Effector CD8-positive, alpha-beta T cell (primary cell): ENCODE measurements around the gene NELL2.
"Not testable (repeated sequence)": the region's sequence is repeated elsewhere in the genome, so short reads cannot be mapped to it uniquely, and the experiment has no call there.

ENCODE experiments used
- DNase-seq: peaks from one replicate; lab custom pipeline; 2025; lab: John Stamatoyannopoulos, UW
- total RNA-seq, 4 experiments: gene quantifications; one replicate each; lab custom pipeline; 2026; lab: John Stamatoyannopoulos, UW

Gene NELL2
- total RNA-seq = 231 to 545 (median 266) reads per million in 4 experiments

DNA sequence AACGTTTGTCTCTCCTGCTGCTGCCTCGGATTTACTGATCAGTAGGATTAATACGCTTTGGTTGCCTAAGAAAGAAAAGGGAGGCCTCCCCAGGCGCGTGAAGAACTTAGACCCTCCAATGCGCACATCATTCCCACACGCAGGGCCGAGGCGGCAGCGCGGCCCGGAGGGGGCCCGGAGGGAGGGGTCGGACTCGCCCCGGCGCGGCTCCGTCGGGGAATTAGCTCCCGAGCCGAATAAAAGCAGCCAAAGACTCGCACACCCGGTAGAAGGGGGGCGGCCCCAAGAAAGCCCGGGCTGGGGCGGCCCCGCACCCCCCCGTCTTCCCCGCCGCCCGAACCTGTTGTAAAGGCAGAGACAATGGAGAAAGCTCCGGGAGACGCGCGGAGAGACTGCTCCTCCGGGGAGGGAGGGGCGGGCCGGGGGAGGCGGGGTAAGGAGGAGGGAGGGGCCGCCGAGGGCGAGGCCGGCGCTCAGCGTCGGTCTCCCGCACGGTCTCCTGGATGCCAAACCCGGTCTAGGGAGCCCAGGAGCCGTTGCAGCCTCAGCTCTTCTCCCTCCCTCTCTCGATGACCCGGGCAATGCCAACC is at the start of gene NELL2:
Gene NELL2, minus strand, starts transcription at position 362 of the 590 bp plus-strand sequence. CDS start 446 bp downstream, outside the sequence.
- peak; percentile 68 for DNase-seq

- no peak for DNase-seq
These were observed 45.6 kb upstream of the NELL2 start for GRCh38 chr12:44921736-44922135.

DNA sequence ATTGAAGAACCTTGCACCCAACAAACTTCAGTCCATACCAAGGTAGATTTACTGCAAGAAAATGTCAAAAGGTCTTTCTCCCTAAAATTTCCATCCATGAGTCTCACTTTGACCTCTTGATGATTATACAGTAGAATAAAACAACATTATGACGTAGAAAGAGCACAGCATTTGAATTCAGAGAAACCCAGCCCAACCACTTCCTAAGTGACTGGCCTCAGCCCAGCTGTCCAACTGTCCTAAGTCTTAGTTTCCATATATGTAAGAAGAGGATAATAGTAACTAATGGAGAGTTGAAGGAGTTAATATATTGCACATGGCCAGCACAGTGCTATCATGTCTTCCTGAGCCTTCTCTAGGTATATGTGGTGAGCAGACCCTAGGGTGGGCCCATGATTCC is 41.0 kb upstream of the NELL2 start:
- DNase-seq = no peak

DNA sequence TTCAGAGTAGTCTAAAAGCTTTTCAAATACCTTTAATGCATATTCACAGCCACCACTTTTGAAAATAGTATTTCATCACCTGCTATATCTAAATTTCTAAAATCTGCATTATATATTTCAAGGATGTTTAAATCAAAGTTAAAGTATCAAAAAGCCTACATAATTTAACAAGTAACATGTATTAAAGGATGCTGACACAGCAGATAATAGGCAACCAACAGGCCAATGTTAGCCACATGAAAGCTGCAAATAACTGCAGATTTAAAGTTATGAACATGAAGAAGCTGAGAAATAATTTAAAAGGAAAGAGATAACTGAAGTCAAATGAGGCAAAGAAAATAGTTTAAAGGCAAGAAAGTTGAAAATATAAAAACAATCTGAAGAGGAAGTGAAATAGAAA is 39.8 kb upstream of the NELL2 start:
- DNase-seq = no peak

GRCh38 chr12:44904321-44904720 is 28.2 kb upstream of the NELL2 start:
- no peak for DNase-seq

DNA sequence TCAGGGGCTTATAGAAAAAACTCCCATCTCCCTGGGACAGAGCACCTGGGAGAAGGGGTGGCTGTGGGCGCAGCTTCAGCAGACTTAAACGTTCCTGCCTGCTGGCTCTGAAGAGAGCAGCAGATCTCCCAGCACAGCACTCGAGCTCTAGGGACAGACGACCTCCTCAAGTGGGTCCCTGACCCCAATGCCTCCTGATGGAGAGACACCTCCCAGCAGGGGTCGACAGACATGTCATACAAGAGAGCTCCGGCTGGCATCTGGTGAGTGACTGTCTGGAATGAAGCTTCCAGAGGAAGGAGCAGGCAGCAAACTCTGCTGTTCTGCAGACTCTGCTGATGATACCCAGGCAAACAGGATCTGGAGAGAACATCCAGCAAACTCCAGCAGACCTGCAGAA is 22.0 kb upstream of the NELL2 start:
- not testable (repeated sequence) for DNase-seq

DNA sequence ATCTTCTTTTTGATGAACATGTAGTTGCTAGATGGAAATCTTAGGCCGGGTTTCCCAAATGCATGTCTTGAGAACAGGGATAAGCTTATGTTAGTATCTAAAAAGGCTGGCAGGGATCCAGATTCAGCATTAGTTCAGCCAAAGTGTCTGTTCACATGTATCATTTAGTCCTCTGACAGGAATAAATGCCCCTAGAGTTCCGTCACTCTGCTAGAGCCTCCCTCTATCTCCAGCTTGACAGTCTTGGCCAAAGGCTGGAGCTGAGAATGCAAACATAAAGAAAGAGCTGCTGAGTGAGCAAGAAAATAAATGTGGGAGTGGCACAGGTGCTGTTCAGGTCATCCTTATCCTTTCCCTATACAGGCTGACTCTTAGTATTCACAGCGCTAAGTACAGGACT is 13.8 kb upstream of the NELL2 start:
- DNase-seq = no peak

DNA sequence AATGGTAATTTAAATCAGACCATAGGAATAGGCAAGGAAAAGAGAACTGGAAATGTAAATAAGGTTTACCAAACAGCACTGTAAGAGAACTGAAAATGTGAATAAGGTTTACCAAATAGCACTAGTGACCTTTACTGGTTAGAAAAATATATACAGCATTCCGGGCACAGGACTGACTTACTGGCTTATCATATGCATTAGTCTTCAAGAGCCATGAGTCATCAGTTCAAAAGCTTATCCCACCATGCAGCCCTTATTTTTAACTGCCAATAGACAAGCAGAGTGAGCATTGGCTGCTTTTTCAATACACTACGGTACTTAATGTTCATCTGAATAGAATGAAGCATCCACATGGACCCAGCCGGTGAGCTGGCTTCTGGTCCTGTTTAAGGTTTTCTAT is 13.0 kb upstream of the NELL2 start:
- no peak for DNase-seq

GRCh38 chr12:44885902-44886301 is 9.8 kb upstream of the NELL2 start:
- no peak for DNase-seq

- no peak for DNase-seq
These were observed 5.1 kb upstream of the NELL2 start for GRCh38 chr12:44881197-44881596.

DNA sequence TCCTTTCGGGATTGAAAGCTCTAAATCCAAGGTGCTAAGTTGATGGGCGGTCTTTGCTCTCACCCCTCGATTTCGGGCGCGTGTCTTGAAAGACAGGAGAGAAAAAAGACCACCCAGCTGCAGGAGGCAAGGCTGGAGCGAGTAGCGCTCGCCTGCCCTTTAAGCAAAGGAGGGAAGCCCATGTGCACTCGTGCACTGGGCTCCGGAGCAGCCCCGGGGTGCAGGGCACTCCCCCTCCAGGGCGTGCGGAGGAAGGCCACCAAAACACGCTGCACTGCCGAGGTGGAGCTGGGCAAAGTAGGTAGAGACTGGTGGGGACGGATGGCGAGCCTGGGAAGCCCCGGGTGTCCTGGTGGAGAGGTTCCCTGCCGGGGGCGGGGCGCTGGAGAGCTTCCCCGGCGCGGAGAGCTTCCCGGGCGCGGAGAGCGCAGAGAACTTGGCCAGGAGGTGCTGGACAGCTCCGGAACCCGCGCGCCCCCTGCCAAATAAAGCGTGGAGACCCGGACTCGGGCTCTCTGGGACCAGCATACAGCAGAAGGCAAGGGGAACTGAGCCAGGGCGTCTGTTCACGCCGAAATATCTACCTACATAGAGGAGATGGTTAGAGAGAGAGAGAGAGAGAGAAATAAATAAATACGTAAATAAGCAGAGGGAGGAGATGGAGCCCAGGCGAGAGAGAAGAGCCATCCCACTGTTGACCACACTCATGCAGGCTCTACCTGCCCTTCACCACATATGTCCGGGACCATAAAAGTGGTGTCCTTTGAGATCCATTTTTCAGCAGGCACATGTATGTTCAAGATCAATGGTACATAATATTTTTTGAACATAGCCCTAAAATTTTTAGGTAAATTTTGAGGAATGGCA is 662 bp upstream of the NELL2 start:
- DNase-seq = peak; percentile 40

GRCh38 chr12:44875417-44875953 is 630 bp downstream of the NELL2 start:
- no peak for DNase-seq

- DNase-seq = no peak
These were observed 1.1 kb downstream of the NELL2 start for GRCh38 chr12:44874981-44875416.

DNA sequence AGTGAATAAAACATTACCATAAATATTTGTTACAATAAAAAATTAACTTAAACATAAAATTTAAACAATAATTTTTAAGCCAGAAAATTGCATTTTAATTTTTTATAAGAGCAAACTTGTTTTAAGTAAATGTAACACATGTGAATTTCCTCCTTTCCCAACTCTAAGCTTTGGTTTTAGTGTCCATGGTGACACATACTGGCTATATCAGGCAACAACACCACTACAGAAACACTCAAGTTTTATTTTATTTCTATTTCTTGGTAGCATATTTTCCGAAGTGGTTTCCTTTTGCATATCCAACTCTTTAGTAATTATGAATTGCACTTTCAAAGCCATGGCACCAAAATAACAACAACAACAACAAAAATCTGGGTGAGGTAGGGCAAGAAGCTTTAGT is 2.2 kb downstream of the NELL2 start:
- DNase-seq = no peak

DNA sequence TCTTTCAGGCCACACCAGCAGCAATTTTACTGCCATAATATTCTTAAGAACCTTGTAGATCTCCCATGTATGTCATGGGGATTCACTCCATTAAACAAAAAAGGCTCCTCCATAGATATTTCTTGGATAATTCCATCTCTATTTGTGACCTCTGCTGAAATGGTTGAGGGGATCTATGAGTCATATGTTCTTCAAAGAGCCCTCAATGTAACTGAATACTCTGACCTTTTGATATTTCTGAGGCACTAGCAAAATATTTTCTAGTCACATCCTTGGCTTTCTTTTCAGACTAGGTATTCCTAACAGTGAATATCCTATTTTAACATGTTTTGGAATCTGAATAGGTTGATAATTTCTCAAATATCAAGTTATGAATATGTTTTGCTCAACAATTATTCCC is 6.6 kb downstream of the NELL2 start:
- DNase-seq = no peak

DNA sequence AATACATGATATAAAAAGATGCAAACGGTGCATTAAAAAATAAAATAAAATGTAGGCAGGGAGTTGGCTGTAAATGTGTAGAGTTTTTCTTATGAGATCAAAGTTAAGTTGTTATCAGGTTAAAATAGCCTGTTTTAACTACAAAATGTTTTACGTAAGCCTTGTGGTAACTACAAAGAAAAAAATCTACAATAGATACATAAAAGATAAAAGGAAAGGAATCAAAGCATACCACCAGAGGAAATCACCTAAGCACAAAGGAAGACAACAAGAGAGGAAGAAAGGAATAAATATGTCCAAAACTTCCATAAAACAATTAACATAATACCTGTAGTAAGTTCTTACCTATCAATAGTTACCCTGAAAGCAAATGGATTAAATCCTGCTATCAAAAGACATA is 12.2 kb downstream of the NELL2 start:
- no peak for DNase-seq

DNA sequence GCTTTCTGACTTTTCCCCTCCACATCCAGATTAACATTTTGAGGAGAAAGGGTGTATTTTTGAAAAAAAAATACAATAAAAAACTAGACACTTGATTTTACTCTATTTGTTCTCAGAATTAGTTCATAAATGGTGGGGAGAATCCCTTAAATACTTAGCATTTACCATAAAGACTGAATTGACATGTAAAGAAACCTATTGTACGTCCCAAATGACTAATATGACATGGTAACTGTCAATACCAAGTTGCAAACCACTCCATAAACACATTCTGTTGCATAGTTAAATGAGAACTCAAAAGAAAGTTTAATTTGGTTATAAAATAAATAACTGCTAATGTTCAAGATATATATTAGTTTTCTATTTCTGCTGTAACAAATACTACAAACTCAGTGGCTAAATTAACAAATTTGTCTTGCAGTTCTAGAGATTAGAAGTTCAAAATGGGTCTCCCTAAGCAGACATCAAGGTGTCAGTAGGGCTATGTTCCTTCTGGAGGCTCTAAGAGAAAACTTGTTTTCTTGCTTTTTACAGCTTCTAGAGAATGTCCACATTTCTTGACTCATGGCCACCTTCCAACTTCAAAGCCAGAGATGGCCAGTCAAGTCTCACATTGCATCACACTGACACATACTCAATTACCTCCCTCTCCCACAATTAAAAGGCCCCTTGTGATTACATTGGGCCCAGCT is 16.0 kb downstream of the NELL2 start:
- DNase-seq = no peak

GRCh38 chr12:44858226-44858855 is 17.8 kb downstream of the NELL2 start:
- DNase-seq = no peak

GRCh38 chr12:44852483-44852882 is 23.6 kb downstream of the NELL2 start:
- DNase-seq = no peak

DNA sequence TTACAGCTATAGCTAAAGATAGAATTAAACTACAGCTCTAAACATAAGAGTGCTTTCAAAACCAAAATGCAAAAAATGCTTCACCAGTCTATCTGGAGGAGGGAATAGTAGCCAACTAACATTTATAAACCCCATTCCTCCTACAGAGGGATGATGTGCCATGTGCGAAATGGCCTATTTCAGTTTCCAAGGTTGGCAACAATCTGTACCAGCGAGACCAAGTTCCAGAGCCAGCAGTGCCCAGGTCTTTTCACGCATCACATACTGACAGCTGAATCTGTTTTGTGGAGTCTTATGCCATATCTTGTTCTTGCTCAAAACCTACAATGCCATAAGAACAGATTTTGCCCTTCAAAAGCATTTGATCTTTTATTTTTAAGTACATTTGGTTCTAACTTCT is 24.5 kb downstream of the NELL2 start:
- no peak for DNase-seq

- no peak for DNase-seq
These were observed 27.4 kb downstream of the NELL2 start for GRCh38 chr12:44848703-44849085.
